GM21447 (cell line): ENCODE data around the gene RALGAPA2.

Experiments
- ATAC-seq: cut with Tn5 transposase; IDR thresholded peaks from one replicate; pipeline ENCODE4 v1.9.1; 2021; ENCODE audit not compliant: unreplicated experiment

Gene RALGAPA2

GRCh38 chr20:20373091-20373571 lies 339.3 kb downstream of the RALGAPA2 start:
- no peak for ATAC-seq

GRCh38 chr20:20371681-20372080 lies 340.8 kb downstream of the RALGAPA2 start:
- no peak for ATAC-seq

GRCh38 chr20:20371083-20371482 lies 341.4 kb downstream of the RALGAPA2 start:
- no peak for ATAC-seq

- ATAC-seq: no peak
These were observed 342.3 kb downstream of the RALGAPA2 start for GRCh38 chr20:20370094-20370575.

GRCh38 chr20:20369250-20370093 lies 343.0 kb downstream of the RALGAPA2 start:
- no peak for ATAC-seq

- no peak for ATAC-seq
These were observed 343.8 kb downstream of the RALGAPA2 start for GRCh38 chr20:20368418-20369249.

GRCh38 chr20:20367575-20368417 lies 344.6 kb downstream of the RALGAPA2 start, which contains the start of gene INSM1:
INSM1 (plus strand) TSS chr20:20368104; CDS start chr20:20368268, 164 bp downstream.
- no peak for ATAC-seq

- no peak for ATAC-seq
These were observed 345.4 kb downstream of the RALGAPA2 start for GRCh38 chr20:20366876-20367574.

- ATAC-seq: no peak
These were observed 345.9 kb downstream of the RALGAPA2 start for GRCh38 chr20:20366551-20366875.

GRCh38 chr20:20365480-20366161 lies 346.8 kb downstream of the RALGAPA2 start:
- no peak for ATAC-seq

GRCh38 chr20:20364593-20365479 lies 347.6 kb downstream of the RALGAPA2 start:
- ATAC-seq: no peak

GRCh38 chr20:20363799-20364592 lies 348.4 kb downstream of the RALGAPA2 start:
- no peak for ATAC-seq

GRCh38 chr20:20363434-20363798 lies 349.0 kb downstream of the RALGAPA2 start:
- ATAC-seq: no peak

- no peak for ATAC-seq
These were observed 349.5 kb downstream of the RALGAPA2 start for GRCh38 chr20:20362774-20363433.

GRCh38 chr20:20360464-20360863 lies 352.0 kb downstream of the RALGAPA2 start:
- peak; percentile 69 for ATAC-seq

- no peak for ATAC-seq
These were observed 352.8 kb downstream of the RALGAPA2 start for GRCh38 chr20:20359628-20360027.

GRCh38 chr20:20358801-20359200 lies 353.6 kb downstream of the RALGAPA2 start:
- ATAC-seq: no peak
